ENCODE measurements around the gene ANO2.

DNA sequence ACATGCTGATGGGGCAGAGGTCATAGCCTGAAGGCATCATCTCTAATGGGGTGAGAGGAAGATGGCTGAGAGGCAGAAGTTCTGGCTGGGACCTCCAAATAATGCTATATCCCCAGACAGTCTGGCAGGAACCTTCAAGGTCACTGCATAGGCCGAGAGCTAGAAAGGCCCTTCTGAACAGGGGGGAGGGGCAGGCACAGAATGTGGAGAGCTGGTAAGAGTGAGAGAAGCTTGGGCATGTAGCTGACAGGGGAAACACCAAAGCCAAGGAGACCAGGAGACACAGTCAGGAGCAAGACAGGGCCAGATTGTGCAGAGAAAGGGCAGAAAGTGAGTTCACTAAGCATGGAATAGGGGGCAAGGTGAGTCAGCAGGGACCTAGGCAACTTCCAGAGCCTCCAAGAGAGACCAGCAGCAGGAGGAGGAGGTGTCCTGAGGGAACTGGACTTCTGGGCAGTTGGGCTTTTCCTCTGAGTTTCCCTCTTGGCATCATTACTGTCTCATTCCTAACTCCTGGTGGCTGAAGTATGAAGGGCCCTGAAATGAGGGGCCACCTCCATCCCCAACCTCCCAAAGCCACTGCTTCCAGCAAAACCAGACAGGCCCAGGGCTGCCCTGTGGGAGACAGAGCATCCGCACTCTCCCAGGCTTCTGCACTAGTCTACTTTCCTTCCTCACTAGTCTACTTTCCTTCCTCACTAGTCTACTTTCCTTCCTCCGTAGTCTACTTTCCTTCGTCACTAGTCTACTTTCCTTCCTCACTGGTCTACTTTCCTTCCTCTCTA is 17.1 kb downstream of the ANO2 start:
- no peak for TF ChIP-seq RAD21 (IDR thresholded peaks at IDR 0.05)
- TF ChIP-seq TAF1 (conservative IDR thresholded peaks at IDR 0.05), result no peak

All from liver (tissue), 2 donors.